Esophagus muscularis mucosa (tissue), 4 donors: Measurements from ENCODE around the gene FAM110A. TPM values are rescaled to one million over a fixed set of nuclear protein-coding genes. Genes with fewer than 3 reads are reported as not detected.

ENCODE experiments used
- DNase-seq: peaks from one replicate; pipeline ENCODE4 v3.0.0-alpha.2; 2017; ENCODE audit errors: extremely low spot score
- H3K27ac ChIP-seq, 4 donors: fragments of 200-600 bp; sonication (generic); replicated peaks in 1 of 4; 1 replicate in 3 of 4; 2 replicates in 1 of 4; pipeline ENCODE4 v1.5.1; 2016 to 2019; ENCODE audit warnings: mild to moderate bottlenecking in 1 of 4
- H3K27me3 ChIP-seq, 4 donors: fragments of 200-600 bp; sonication (generic); one replicate each; pipeline versions ENCODE4 v1.5.1 to v1.6.0; 2016 to 2019
- H3K36me3 ChIP-seq, 4 donors: fragments of 200-600 bp; sonication (generic); one replicate each; pipeline ENCODE4 v1.5.1; 2016 to 2019
- H3K4me1 ChIP-seq, 4 donors: fragments of 200-600 bp; sonication (generic); one replicate each; pipeline ENCODE4 v1.5.1; 2016 to 2019
- H3K4me3 ChIP-seq, 4 donors: fragments of 200-600 bp; sonication (generic); 1 replicate in 2 of 4; 2 replicates in 2 of 4; pipeline ENCODE4 v1.5.1; 2016 to 2019; ENCODE audit warnings: mild to moderate bottlenecking in 4 of 4, moderate library complexity in 1 of 4
- H3K9me3 ChIP-seq, 4 donors: fragments of 200-600 bp; sonication (generic); 1 replicate in 3 of 4; 2 replicates in 1 of 4; pipeline ENCODE4 v1.5.1; 2016 to 2019
- EP300 ChIP-seq: sonication (generic); formaldehyde crosslinking; IDR thresholded peaks from one replicate; pipeline ENCODE4 v1.6.1; 2017; ENCODE audit warnings: antibody characterized with exemption
- POLR2A ChIP-seq: fragments of 450-650 bp; IDR thresholded peaks from one replicate; pipeline ENCODE4 v1.6.1; 2017; ENCODE audit warnings: antibody characterized with exemption, moderate library complexity, mild to moderate bottlenecking, low read depth
- POLR2AphosphoS5 ChIP-seq, 2 donors: sonication (generic); formaldehyde crosslinking; IDR thresholded peaks; one replicate each; pipeline ENCODE4 v1.6.1; 2017; ENCODE audit warnings: antibody characterized with exemption in 2 of 2
- WGBS: methylation state at CpG from one replicate; pipeline ENCODE4 v1.1.5; 2018; 5-methylcytosine and 5-hydroxymethylcytosine counted together
- intact Hi-C: fragments of 100-400 bp; cut with DNase I; formaldehyde crosslinking; loops from one replicate; pipeline ENCODE4 v1.15.1; 2023
- total RNA-seq, 4 donors: library from RNA; depleted of rRNA; stranded (reverse); fragments of >200 nt; gene quantifications; one replicate each; pipeline versions ENCODE4 v1.1.0 to v1.2.1, GENCODE V29; 2016
- TF ChIP-seq, protein P1 (sequence below), 3 experiments: fragments of 200-600 bp in 2 of 3; fragments of 450-650 bp in 1 of 3; sonication (generic) in 2 of 3; IDR thresholded peaks; one replicate each; pipeline ENCODE4 v1.5.1; 2017 to 2019; ENCODE audit warnings: antibody characterized with exemption in 3 of 3, mild to moderate bottlenecking in 2 of 3, moderate library complexity in 1 of 3

Gene FAM110A
- total RNA-seq, 4 donors from 2014 or later: 2.0 to 4.4 (median 3.2) TPM

GRCh38 chr20:839626-840025, 6.1 kb downstream of the FAM110A start:
- peaks cover 0 to 45% (median 23%) of the 10 kb centered on the region in 4 donors for H3K27me3 ChIP-seq
- WGBS: 96% methylated on average over 8 of the region's 11 CpGs
- no peaks in the 10 kb centered on the region for H3K36me3 ChIP-seq
- H3K4me1 ChIP-seq: peaks cover 26 to 38% (median 35%) of the 10 kb centered on the region in 4 donors
- H3K4me3 ChIP-seq: no peak overlapping the region
- peaks cover 0 to 9% (median 6%) of the 10 kb centered on the region in 4 donors for H3K9me3 ChIP-seq
- no peak for TF ChIP-seq POLR2AphosphoS5 (IDR thresholded peaks at IDR 0.05)
- TF ChIP-seq, protein P1, sequence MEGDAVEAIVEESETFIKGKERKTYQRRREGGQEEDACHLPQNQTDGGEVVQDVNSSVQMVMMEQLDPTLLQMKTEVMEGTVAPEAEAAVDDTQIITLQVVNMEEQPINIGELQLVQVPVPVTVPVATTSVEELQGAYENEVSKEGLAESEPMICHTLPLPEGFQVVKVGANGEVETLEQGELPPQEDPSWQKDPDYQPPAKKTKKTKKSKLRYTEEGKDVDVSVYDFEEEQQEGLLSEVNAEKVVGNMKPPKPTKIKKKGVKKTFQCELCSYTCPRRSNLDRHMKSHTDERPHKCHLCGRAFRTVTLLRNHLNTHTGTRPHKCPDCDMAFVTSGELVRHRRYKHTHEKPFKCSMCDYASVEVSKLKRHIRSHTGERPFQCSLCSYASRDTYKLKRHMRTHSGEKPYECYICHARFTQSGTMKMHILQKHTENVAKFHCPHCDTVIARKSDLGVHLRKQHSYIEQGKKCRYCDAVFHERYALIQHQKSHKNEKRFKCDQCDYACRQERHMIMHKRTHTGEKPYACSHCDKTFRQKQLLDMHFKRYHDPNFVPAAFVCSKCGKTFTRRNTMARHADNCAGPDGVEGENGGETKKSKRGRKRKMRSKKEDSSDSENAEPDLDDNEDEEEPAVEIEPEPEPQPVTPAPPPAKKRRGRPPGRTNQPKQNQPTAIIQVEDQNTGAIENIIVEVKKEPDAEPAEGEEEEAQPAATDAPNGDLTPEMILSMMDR (IDR thresholded peaks at IDR 0.05): no peak
- no peak for TF ChIP-seq EP300
- TF ChIP-seq POLR2A: no peak
- DNase-seq: no peak
- no peak overlapping the region for H3K27ac ChIP-seq
- intact Hi-C loops: no loop called here

DNA sequence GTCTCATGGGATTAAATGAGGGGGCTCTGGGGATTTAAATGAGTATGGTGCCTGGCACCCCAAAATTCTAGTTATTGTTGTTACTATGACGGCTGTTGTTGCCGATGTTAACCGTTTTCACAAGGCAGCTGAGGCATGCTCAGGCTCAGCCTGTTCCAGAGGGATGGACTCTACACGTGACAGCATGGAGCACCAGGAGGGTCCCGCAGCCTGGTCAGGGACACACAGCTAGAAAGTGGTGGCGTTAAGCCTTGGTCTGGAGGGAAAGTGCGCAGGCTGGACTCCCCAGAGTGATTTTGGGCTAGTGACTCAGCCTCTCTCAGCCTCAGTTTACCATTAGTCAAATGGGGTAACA, 7.0 kb downstream of the FAM110A start:
- H3K4me3 ChIP-seq: peak overlapping the region in 1 of 4 donors; percentile 47
- 100% methylated on average over 4 of the region's 7 CpGs for WGBS
- no peak for DNase-seq
- peaks cover 0 to 54% (median 23%) of the 10 kb centered on the region in 4 donors for H3K27me3 ChIP-seq
- TF ChIP-seq EP300 (no peak), POLR2A (no peak), POLR2AphosphoS5 (IDR thresholded peaks at IDR 0.05) (no peak)
- TF ChIP-seq, protein P1 (IDR thresholded peaks at IDR 0.05): no peak
- H3K36me3 ChIP-seq: no peaks in the 10 kb centered on the region
- peaks cover 0 to 9% (median 6%) of the 10 kb centered on the region in 4 donors for H3K9me3 ChIP-seq
- H3K4me1 ChIP-seq: peaks cover 29 to 41% (median 37%) of the 10 kb centered on the region in 4 donors
- intact Hi-C loops: no loop called here
- H3K27ac ChIP-seq: no peak overlapping the region

DNA sequence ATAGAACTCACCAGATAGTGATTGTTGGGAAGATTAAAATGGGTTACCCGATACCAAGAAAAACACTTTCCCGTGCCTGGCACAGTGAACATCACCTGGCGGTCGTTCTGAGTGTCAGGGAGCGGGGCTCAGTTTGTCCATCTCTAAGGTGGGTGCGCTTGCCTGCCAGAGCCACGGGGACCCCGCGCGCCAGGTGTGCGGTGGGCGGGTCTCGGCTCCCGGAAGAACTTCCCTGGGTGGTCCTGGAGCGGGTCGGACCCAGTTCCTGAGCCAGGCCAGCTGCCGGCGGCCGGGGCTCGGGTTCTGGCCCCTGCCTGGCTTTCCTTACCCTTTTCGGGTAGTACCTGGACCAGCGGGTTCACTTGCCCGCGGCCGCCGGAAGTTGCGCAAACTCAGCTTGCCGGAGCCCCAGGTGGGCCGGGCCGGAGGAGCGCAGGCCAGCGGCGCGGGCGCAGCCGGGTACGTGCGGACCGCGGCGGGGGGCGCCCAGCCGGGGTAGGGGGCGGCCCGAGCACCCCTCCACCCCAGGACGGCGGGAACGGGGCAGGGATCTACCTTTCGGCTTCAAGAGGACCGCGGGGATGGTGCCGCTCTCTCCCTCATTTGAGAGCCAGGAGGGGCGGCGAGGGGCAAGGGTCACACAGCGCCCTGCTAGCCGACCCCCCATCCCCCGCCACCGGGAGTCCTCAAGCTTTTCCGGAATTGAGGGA, 7.5 kb downstream of the FAM110A start:
- TF ChIP-seq POLR2AphosphoS5 (IDR thresholded peaks at IDR 0.05): no peak
- no peak for TF ChIP-seq EP300
- TF ChIP-seq, protein P1 (IDR thresholded peaks at IDR 0.05): no peak
- no peak for TF ChIP-seq POLR2A
- Histone ChIP-seq H3K4me3 (peak overlapping the region; percentile 42 to 61 (median 48)), H3K4me1 (peaks cover 25 to 42% (median 36%) of the 10 kb centered on the region in 4 donors), H3K27me3 (peaks cover 0 to 55% (median 23%) of the 10 kb centered on the region in 4 donors), H3K27ac (no peak overlapping the region), H3K36me3 (no peaks in the 10 kb centered on the region), H3K9me3 (peaks cover 0 to 9% (median 6%) of the 10 kb centered on the region in 4 donors)
- intact Hi-C loops: no loop called here
- 64% methylated on average over 6 of the region's 59 CpGs for WGBS
- no peak for DNase-seq

DNA sequence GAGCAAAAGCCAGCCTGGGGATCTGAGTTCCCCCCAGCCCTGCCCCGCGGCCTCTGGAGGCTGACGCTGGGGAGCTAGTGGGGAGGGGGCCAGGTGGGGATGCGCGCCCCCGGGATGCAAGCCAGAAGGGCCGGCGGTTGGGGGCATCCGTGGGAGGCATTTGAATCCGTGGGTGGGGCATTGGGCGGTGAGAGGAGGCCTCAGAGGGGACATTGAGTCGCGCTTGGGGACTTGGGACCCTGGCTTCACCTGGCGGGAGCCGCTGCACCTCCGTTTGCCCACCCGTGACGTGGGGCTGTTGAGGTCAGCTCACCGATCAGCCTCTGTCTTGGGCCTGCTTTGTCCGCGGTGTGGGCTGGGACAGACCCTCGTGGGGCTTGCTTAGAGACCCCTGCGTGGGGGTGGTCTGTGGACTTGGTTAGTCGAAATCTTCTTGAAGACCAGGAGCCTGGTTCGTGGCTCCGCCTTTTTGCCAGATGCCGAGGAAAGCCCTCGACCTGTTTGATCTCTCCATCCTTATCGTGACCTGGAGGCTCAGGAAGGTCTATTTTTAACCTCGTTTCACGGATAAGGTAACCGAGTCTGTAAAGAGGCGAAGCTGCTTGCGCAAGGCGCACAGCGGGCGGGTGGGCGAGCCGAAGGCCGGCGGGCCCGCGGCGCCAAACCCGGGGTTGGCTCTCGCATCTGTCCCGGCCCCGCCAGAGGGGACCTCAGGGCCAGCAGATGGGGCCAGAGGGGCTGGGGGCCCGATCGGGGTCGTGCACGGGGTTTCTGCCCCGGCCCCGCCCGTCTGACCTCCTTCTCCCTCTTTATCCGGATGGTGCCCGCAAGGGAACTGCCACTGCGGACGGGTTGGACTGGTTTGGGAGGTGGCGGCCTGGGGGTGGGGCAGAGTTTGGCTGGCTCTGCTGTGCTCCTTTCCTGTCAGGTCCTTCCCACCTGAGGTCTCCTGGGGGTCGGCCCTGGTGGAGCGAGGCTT, 8.3 kb downstream of the FAM110A start:
- peaks cover 0 to 55% (median 23%) of the 10 kb centered on the region in 4 donors for H3K27me3 ChIP-seq
- H3K27ac ChIP-seq: no peak overlapping the region
- 41% methylated on average over 52 of the region's 62 CpGs for WGBS

DNA sequence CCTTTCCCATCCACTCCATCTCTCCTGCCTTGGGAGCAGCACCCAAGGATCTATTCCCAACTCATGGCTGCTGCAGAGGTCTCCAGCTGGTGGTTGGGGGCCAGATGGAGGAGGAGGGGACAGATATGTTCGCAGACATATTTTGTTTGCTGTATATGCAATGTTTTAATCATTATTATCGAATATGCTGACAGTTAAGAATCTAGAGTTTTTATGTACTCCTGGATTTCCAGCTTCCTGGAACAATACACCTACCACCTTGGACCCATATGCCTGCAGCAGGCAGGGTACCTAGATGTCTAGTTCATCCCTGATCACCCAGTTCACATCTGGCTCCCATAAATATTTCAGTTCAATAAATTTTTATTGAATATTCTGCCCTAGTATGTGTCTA, 9.0 kb downstream of the FAM110A start:
- Histone ChIP-seq H3K27ac (no peak overlapping the region), H3K9me3 (peaks cover 0 to 8% (median 6%) of the 10 kb centered on the region in 4 donors), H3K4me1 (peaks cover 25 to 42% (median 39%) of the 10 kb centered on the region in 4 donors), H3K27me3 (peaks cover 0 to 55% (median 23%) of the 10 kb centered on the region in 4 donors), H3K36me3 (no peaks in the 10 kb centered on the region), H3K4me3 (no peak overlapping the region)
- intact Hi-C loops: no loop called here
- no peak for DNase-seq
- TF ChIP-seq POLR2A (no peak), EP300 (no peak), POLR2AphosphoS5 (IDR thresholded peaks at IDR 0.05) (no peak)
- TF ChIP-seq, protein P1 (IDR thresholded peaks at IDR 0.05): no peak
- 70% methylated on average over 2 of the region's 2 CpGs for WGBS

More for the DNA sequence above, 8.3 kb downstream of the FAM110A start:
- intact Hi-C loops: no loop called here
- Histone ChIP-seq H3K4me3 (peak overlapping the region; percentile 42 to 61 (median 48)), H3K4me1 (peaks cover 25 to 42% (median 38%) of the 10 kb centered on the region in 4 donors), H3K9me3 (peaks cover 0 to 9% (median 6%) of the 10 kb centered on the region in 4 donors), H3K36me3 (no peaks in the 10 kb centered on the region)
- DNase-seq: no peak
- TF ChIP-seq POLR2AphosphoS5 (IDR thresholded peaks at IDR 0.05) (no peak), EP300 (no peak)
